Colonic mucosa (tissue), 4 donors: ENCODE data around the gene APPBP2. TPM values are rescaled to one million over a fixed set of nuclear protein-coding genes. Genes with fewer than 3 reads are reported as not detected.

Experiments used
- DNase-seq: peaks from one replicate; pipeline ENCODE4 v3.0.0-alpha.2; 2020
- H3K27ac ChIP-seq: fragments of 200-600 bp; one replicate; pipeline ENCODE4 v1.8.0; 2021
- H3K27me3 ChIP-seq: fragments of 200-600 bp; one replicate; pipeline ENCODE4 v1.8.0; 2021
- H3K36me3 ChIP-seq: fragments of 200-600 bp; one replicate; pipeline ENCODE4 v1.8.0; 2021
- H3K4me1 ChIP-seq: fragments of 200-600 bp; one replicate; pipeline ENCODE4 v1.8.0; 2021; ENCODE audit warnings: mild to moderate bottlenecking
- H3K4me3 ChIP-seq: fragments of 200-600 bp; one replicate; pipeline ENCODE4 v1.8.0; 2021
- H3K9ac ChIP-seq, 2 donors: one replicate each; pipeline ENCODE4 v1.7.0; 2013; ENCODE audit warnings: control low read depth in 2 of 2, low read depth in 2 of 2, low read length in 2 of 2
- H3K9me3 ChIP-seq: fragments of 200-600 bp; one replicate; pipeline ENCODE4 v1.8.0; 2021
- CTCF ChIP-seq: fragments of 200-600 bp; IDR thresholded peaks from one replicate; pipeline ENCODE4 v1.8.0; 2022; ENCODE audit warnings: antibody characterized with exemption, mild to moderate bottlenecking
- intact Hi-C: fragments of 100-400 bp; cut with DNase I; formaldehyde crosslinking; loops from one replicate; pipeline ENCODE4 v1.14.1; 2022
- total RNA-seq, 2 donors: library from RNA; stranded (reverse); fragmentation: NEBNext Ultra II Directional in 1 of 2; extraction: Animal tissue kit (Norgen Biotek cat#: 25700) in 1 of 2; gene quantifications; one replicate each; pipeline ENCODE4 v1.2.1, GENCODE V29; 2021
- donor health status: healthy.
- donor health status: DM: no; HTN: no; CAD: no.
- donor health status: DM: no; HTN: no; CAD: no.

Gene APPBP2
- total RNA-seq, 2 donors from 2014 or later = 26.7 to 42.0 TPM

GRCh38 chr17:60472449-60472848, 53.6 kb downstream of the APPBP2 start:
- TF ChIP-seq CTCF = no peak
- DNase-seq = no peak
- no peaks in the 10 kb centered on the region for H3K9me3 ChIP-seq
- no peaks in the 10 kb centered on the region for H3K36me3 ChIP-seq
- H3K9ac ChIP-seq = no peak overlapping the region
- no peak overlapping the region for H3K4me3 ChIP-seq
- H3K4me1 ChIP-seq = no peaks in the 10 kb centered on the region
- no peaks in the 10 kb centered on the region for H3K27me3 ChIP-seq
- no peak overlapping the region for H3K27ac ChIP-seq
- intact Hi-C loops = no loop called here

DNA sequence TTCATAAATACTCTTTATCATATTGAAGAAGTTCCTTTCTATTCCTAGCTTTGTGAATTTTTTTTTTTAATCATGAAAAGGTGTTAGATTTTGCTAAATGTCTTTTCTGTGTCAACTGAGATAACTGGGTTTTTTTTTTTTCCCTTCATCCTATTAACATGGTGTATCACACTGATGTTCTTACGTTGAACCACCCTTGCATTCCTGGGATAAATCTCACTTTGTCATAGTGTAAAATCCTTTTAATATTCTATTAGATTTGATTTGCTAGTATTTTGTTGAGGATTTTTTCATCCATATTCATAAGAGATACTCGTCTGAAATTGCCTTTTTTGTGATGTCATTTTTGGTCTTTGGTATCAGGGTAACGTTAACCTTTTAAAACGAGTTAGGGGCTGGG, 54.6 kb downstream of the APPBP2 start:
- no peaks in the 10 kb centered on the region for H3K36me3 ChIP-seq
- DNase-seq = no peak
- no peaks in the 10 kb centered on the region for H3K4me1 ChIP-seq
- H3K27ac ChIP-seq = no peak overlapping the region
- H3K9ac ChIP-seq = no peak overlapping the region
- H3K4me3 ChIP-seq = no peak overlapping the region
- no peaks in the 10 kb centered on the region for H3K27me3 ChIP-seq
- TF ChIP-seq CTCF = no peak
- H3K9me3 ChIP-seq = no peaks in the 10 kb centered on the region
- intact Hi-C loops = no loop called here

DNA sequence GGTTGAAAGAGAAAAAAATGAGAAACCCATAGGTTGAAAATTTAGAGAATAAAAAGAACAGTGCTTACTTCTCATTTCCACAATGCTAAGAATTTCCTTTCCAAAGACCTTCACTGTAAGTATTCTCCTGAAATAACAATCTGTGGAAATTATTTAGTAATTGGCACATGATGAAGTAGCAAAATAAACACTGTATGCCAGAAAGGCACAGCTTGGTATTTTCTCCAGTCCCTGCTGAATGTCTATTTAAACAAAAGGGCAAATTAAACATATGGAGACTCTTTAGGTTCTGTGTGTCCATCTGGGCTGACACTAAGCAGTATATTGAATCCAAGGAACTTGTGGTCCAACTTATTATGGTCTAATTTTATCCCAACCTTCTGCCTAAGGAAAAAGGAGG, 57.7 kb downstream of the APPBP2 start:
- peaks cover 9% of the 10 kb centered on the region for H3K36me3 ChIP-seq

DNA sequence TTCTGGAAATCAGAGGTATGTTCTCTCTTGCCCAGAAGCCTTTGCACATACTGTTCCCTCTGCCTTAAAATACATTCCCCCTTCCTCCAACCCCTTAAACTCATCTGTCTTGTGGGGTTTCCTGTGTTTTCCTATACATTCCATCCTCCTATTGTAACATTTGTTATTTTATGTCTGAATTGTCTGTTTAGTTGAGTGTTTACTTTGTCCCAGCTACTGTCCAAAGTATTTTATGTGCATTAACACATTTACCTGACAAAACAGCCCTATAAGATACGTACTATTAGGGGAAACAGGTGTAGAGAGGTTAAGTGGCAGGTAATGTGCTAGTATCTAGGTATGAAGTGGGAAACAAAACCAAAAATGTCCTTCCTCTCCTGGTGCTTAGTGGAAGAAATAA, 61.7 kb downstream of the APPBP2 start:
- Histone ChIP-seq H3K4me3 (no peak overlapping the region), H3K9me3 (no peaks in the 10 kb centered on the region), H3K9ac (no peak overlapping the region), H3K4me1 (no peaks in the 10 kb centered on the region), H3K27me3 (no peaks in the 10 kb centered on the region), H3K27ac (no peak overlapping the region), H3K36me3 (peaks cover 9% of the 10 kb centered on the region)
- intact Hi-C loops = no loop called here
- DNase-seq = no peak
- no peak for TF ChIP-seq CTCF

More for the DNA sequence above, 57.7 kb downstream of the APPBP2 start:
- intact Hi-C loops = no loop called here
- no peak for DNase-seq
- no peak for TF ChIP-seq CTCF
- Histone ChIP-seq H3K9ac (no peak overlapping the region), H3K4me1 (no peaks in the 10 kb centered on the region), H3K4me3 (no peak overlapping the region), H3K27me3 (no peaks in the 10 kb centered on the region), H3K27ac (no peak overlapping the region), H3K9me3 (no peaks in the 10 kb centered on the region)

GRCh38 chr17:60463157-60463835, 62.7 kb downstream of the APPBP2 start:
- no peak for TF ChIP-seq CTCF
- H3K4me3 ChIP-seq = no peak overlapping the region
- peaks cover 9% of the 10 kb centered on the region for H3K36me3 ChIP-seq
- no peaks in the 10 kb centered on the region for H3K27me3 ChIP-seq
- H3K9me3 ChIP-seq = no peaks in the 10 kb centered on the region
- no peaks in the 10 kb centered on the region for H3K4me1 ChIP-seq
- no peak for DNase-seq
- intact Hi-C loops = no loop called here
- no peak overlapping the region for H3K9ac ChIP-seq
- H3K27ac ChIP-seq = no peak overlapping the region
